A673 (cell line): Measurements from ENCODE around the gene TRIM27. TPM values are rescaled to one million over a fixed set of nuclear protein-coding genes. Genes with fewer than 3 reads are reported as not detected.
"Not testable (repeated sequence)": the region's sequence is repeated elsewhere in the genome, so short reads cannot be mapped to it uniquely, and the experiment has no call there.

Experiments used
- BruUV-seq: library from RNA; stranded (reverse); fragments of 400-500 nt; replicated peaks from 2 replicates; lab custom pipeline; 2021; lab: Mats Ljungman, UMichigan
- CTCF ChIA-PET: fragments of 300-600 bp; sonication (Branson Sonifier 250); formaldehyde crosslinking; loops from one replicate; lab custom pipeline; 2022; ENCODE audit warnings: antibody characterized with exemption; lab: Charles Lee
- POLR2A ChIA-PET: fragments of 300-600 bp; sonication (Branson Sonifier 250); formaldehyde crosslinking; loops from one replicate; lab custom pipeline; 2022; ENCODE audit warnings: antibody characterized with exemption; ENCODE audit not compliant: low non-redundant PET; lab: Charles Lee
- DNase-seq: peaks from one replicate; pipeline ENCODE4 v3.0.0-alpha.2; 2015; ENCODE audit warnings: low spot score
- H3K27ac ChIP-seq: fragments of 200-600 bp; sonication (generic); 2 replicates; pipeline ENCODE4 v1.5.1; 2016; ENCODE audit warnings: mixed run types, low read depth, mild to moderate bottlenecking, mixed read lengths, antibody characterized with exemption, low read length; ENCODE audit not compliant: poor library complexity, severe bottlenecking
- H3K27me3 ChIP-seq: fragments of 200-600 bp; sonication (generic); replicated peaks from 2 replicates; pipeline ENCODE4 v1.6.1; 2017; ENCODE audit warnings: mixed run types, low read depth, mild to moderate bottlenecking, mixed read lengths, antibody characterized with exemption, low read length; ENCODE audit not compliant: insufficient read depth, poor library complexity
- H3K36me3 ChIP-seq: fragments of 200-600 bp; sonication (generic); 2 replicates; pipeline ENCODE4 v1.6.1; 2016; ENCODE audit warnings: mixed run types, mild to moderate bottlenecking, mixed read lengths, antibody characterized with exemption, low read length; ENCODE audit not compliant: insufficient read depth, poor library complexity, severe bottlenecking
- H3K4me1 ChIP-seq: fragments of 200-600 bp; sonication (generic); 2 replicates; pipeline ENCODE4 v1.6.1; 2017; ENCODE audit warnings: mixed run types, mild to moderate bottlenecking, mixed read lengths, antibody characterized with exemption, low read length; ENCODE audit not compliant: insufficient read depth, poor library complexity, severe bottlenecking
- H3K4me3 ChIP-seq: fragments of 200-600 bp; sonication (generic); 2 replicates; pipeline ENCODE4 v1.5.1; 2016; ENCODE audit warnings: low read depth, mixed run types, mild to moderate bottlenecking, mixed read lengths, low read length; ENCODE audit not compliant: poor library complexity, severe bottlenecking
- H3K9me3 ChIP-seq: fragments of 200-600 bp; sonication (generic); 2 replicates; pipeline ENCODE4 v1.6.1; 2016; ENCODE audit warnings: mixed run types, low read depth, mild to moderate bottlenecking, mixed read lengths, antibody characterized with exemption, low read length; ENCODE audit not compliant: poor library complexity, severe bottlenecking
- CTCF ChIP-seq: fragments of 300-800, 200-600 bp; sonication (generic); conservative IDR thresholded peaks from 2 replicates; pipeline ENCODE4 v1.5.1; 2017; ENCODE audit warnings: low read depth, mild to moderate bottlenecking, antibody characterized with exemption, low read length, moderate library complexity, mixed read lengths
- EZH2 ChIP-seq: fragments of 200-600 bp; sonication (generic); IDR thresholded peaks from 2 replicates; pipeline ENCODE4 v1.6.1; 2017; ENCODE audit warnings: borderline replicate concordance, low read depth, mild to moderate bottlenecking, mixed read lengths, antibody characterized with exemption, low read length; ENCODE audit not compliant: poor library complexity, severe bottlenecking
- intact Hi-C: fragments of 100-400 bp; cut with micrococcal nuclease; formaldehyde crosslinking; loops from one replicate; pipeline ENCODE4 v1.10.0; 2022; ENCODE audit not compliant: unreplicated experiment
- total RNA-seq: library from RNA; stranded (reverse); gene quantifications from 2 replicates; pipeline ENCODE4 v1.2.3, GENCODE V29; 2021

Gene TRIM27
- total RNA-seq, 1 experiment from 2014 or later: 81.1 TPM

- Histone ChIP-seq H3K27me3 (peaks cover 2% of the 10 kb centered on the region), H3K4me1 (peaks cover 5% of the 10 kb centered on the region), H3K9me3 (peaks cover 7% of the 10 kb centered on the region), H3K4me3 (no peak overlapping the region), H3K27ac (no peak overlapping the region), H3K36me3 (no peaks in the 10 kb centered on the region)
- intact Hi-C loops: no loop called here
- no TSS peak for BruUV-seq
- POLR2A ChIA-PET: no interaction called here
- no peak for DNase-seq
- CTCF ChIA-PET: no interaction called here
- TF ChIP-seq EZH2 (no peak), CTCF (no peak)
These were observed 64.8 kb downstream of the TRIM27 start for GRCh38 chr6:28858963-28859362.

- Histone ChIP-seq H3K27me3 (peaks cover 2% of the 10 kb centered on the region), H3K9me3 (peaks cover 7% of the 10 kb centered on the region), H3K36me3 (no peaks in the 10 kb centered on the region), H3K27ac (no peak overlapping the region), H3K4me1 (no peaks in the 10 kb centered on the region), H3K4me3 (no peak overlapping the region)
- BruUV-seq: no TSS peak
- intact Hi-C loops: no loop called here
- CTCF ChIA-PET: no interaction called here
- no peak for TF ChIP-seq EZH2
- POLR2A ChIA-PET: no interaction called here
- no peak for DNase-seq
These were observed 67.2 kb downstream of the TRIM27 start for GRCh38 chr6:28856620-28857005.

GRCh38 chr6:28854405-28854804 lies 69.4 kb downstream of the TRIM27 start:
- H3K9me3 ChIP-seq, intact Hi-C loops, H3K4me3 ChIP-seq, H3K4me1 ChIP-seq, H3K36me3 ChIP-seq, BruUV-seq, DNase-seq, POLR2A ChIA-PET, CTCF ChIA-PET, H3K27ac ChIP-seq, H3K27me3 ChIP-seq: not testable (repeated sequence)

Other genes with a start within 250 kb of the TRIM27 start
- gene ZNF311, start 81.3 kb upstream of the TRIM27 start, total RNA-seq: 0.84 and 0.92 TPM in 2 replicates
- gene OR2W1, start 121.2 kb upstream of the TRIM27 start, total RNA-seq: not detected in 2 replicates
- not detected in 2 replicates for gene OR2B3, start 163.3 kb upstream of the TRIM27 start, total RNA-seq
- gene OR2J1, start 175.5 kb upstream of the TRIM27 start, total RNA-seq: not detected in 2 replicates
- gene OR2J3, start 184.1 kb upstream of the TRIM27 start, total RNA-seq: not detected in 2 replicates
- gene OR2J2, start 246.9 kb upstream of the TRIM27 start, total RNA-seq: not detected in 2 replicates